ENCODE measurements around the gene LRRC10B.

The LRRC10B gene

GRCh38 chr11:61553373-61554171 lies 45.0 kb downstream of the LRRC10B start:
- no peaks in the 10 kb centered on the region for H4K20me1 ChIP-seq (ENCODE audit: insufficient read depth, low read length)
- no peak overlapping the region for H3K27ac ChIP-seq (ENCODE audit: low read depth, low read length, poor library complexity, severe bottlenecking)
- no peak overlapping the region for H3K4me3 ChIP-seq (ENCODE audit: low read depth, low read length, poor library complexity, severe bottlenecking)
- H3K9ac ChIP-seq (ENCODE audit: low read length) = no peak overlapping the region
- no peaks in the 10 kb centered on the region for H3K4me1 ChIP-seq (ENCODE audit: insufficient read depth, low read length, severe bottlenecking)
- H3K4me2 ChIP-seq (ENCODE audit: low read length) = no peak overlapping the region
- no peak overlapping the region for H2AFZ ChIP-seq (ENCODE audit: low read length)
- H3K9me3 ChIP-seq (ENCODE audit: low read length) = no peaks in the 10 kb centered on the region
- 0 out of 2 replicates have a peak, but pooled peaks cover 3% of the 10 kb centered on the region for H3K27me3 ChIP-seq (ENCODE audit: insufficient read depth, low read length)
- H3K9me2 ChIP-seq (ENCODE audit: low read depth, low read length) = no peaks in the 10 kb centered on the region
- H3K36me3 ChIP-seq (ENCODE audit: insufficient read depth, low read length) = no peaks in the 10 kb centered on the region
- no peaks in the 10 kb centered on the region for H3K79me2 ChIP-seq (ENCODE audit: insufficient read depth, low read length)
- no peaks in the 10 kb centered on the region for H3F3A ChIP-seq (ENCODE audit: insufficient read depth, low read length)
- TF ChIP-seq EZH2 (IDR thresholded peaks at IDR 0.05; ENCODE audit: borderline replicate concordance, low read length) = no peak
- no peak for TF ChIP-seq CTCF (IDR thresholded peaks at IDR 0.05; ENCODE audit: low read length)

DNA sequence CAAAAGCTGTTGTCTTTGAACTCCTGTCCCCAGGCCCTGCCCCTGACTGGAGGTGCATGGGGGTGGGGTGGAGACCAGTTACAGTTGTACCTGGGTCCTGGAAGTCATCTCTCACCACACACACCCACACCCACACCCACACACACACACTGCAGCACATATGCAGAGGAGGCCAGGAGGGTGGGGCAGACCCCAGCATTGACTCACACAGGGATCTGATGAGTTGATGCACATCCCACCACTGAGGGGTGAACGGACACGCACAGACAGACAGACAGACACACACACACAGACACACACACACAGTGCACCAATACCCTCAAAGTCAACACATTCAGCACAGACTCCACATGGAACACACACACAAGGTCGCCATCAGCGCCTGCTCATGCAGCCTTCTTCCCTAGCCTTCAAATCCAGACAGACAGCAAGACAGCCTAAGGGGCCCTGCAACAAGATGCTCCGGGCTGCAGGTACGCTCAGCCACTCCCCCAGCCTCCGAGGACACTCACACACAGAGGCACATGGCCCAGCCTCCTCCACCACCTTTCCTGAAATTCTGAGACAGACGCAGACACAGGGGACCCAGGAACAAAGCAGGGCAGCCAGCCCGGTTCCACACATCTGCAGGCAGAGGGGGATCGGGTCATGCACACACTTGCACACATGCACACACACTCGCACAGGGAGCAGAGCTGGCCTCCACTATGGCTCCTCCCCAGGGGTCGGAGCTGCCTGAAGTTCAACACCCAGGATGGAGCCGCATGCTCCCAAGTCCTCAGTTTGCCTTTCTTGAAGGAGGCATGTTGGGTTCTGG lies 45.8 kb downstream of the LRRC10B start:
- Histone ChIP-seq H3K4me3 (ENCODE audit: low read depth, low read length, poor library complexity, severe bottlenecking) (no peak overlapping the region), H4K20me1 (ENCODE audit: insufficient read depth, low read length) (no peaks in the 10 kb centered on the region)

More for the DNA sequence above, 45.8 kb downstream of the LRRC10B start:
- Histone ChIP-seq H3K27ac (ENCODE audit: low read depth, low read length, poor library complexity, severe bottlenecking) (no peak overlapping the region), H3K27me3 (ENCODE audit: insufficient read depth, low read length) (0 out of 2 replicates have a peak, but pooled peaks cover 3% of the 10 kb centered on the region), H3K9me3 (ENCODE audit: low read length) (no peaks in the 10 kb centered on the region), H3K9me2 (ENCODE audit: low read depth, low read length) (no peaks in the 10 kb centered on the region), H3K79me2 (ENCODE audit: insufficient read depth, low read length) (no peaks in the 10 kb centered on the region), H3F3A (ENCODE audit: insufficient read depth, low read length) (no peaks in the 10 kb centered on the region), H3K4me2 (ENCODE audit: low read length) (no peak overlapping the region), H2AFZ (ENCODE audit: low read length) (no peak overlapping the region), H3K9ac (ENCODE audit: low read length) (no peak overlapping the region), H3K4me1 (ENCODE audit: insufficient read depth, low read length, severe bottlenecking) (no peaks in the 10 kb centered on the region), H3K36me3 (ENCODE audit: insufficient read depth, low read length) (no peaks in the 10 kb centered on the region)
- no peak for TF ChIP-seq CTCF (IDR thresholded peaks at IDR 0.05; ENCODE audit: low read length)
- TF ChIP-seq EZH2 (IDR thresholded peaks at IDR 0.05; ENCODE audit: borderline replicate concordance, low read length) = no peak
